Natural killer cell treated with Interleukin-12 subunit alpha and Interleukin-12 subunit beta and Interleukin-15 and Interleukin-18, amount 100 ng/mL, for 72 hours (primary cell): ENCODE results near the gene INO80B. TPM values are rescaled to one million over a fixed set of nuclear protein-coding genes. Genes with fewer than 3 reads are reported as not detected.

Experiments used
- ATAC-seq, 2 donors: fragments of 150-1000 bp; cut with Tn5 transposase in 1 of 2; sonication (Bioruptor Pico), chemical (Tn5 transposase) in 1 of 2; 2 replicates each; pipeline ENCODE4 v1.10.0; 2021
- DNase-seq: peaks from one replicate; pipeline ENCODE4 v3.0.0; 2022; ENCODE audit warnings: low spot score
- H3K27ac Mint-ChIP-seq, 2 donors: 1 replicate in 1 of 2; 2 replicates in 1 of 2; pipeline ENCODE4 v1.8.0; 2022; ENCODE audit warnings: mixed read lengths in 2 of 2, mild to moderate bottlenecking in 1 of 2, moderate library complexity in 1 of 2
- H3K27me3 Mint-ChIP-seq, 2 donors: 1 replicate in 1 of 2; 2 replicates in 1 of 2; pipeline ENCODE4 v1.8.0; 2022; ENCODE audit warnings: mixed read lengths in 2 of 2
- H3K36me3 Mint-ChIP-seq: one replicate; pipeline ENCODE4 v1.8.0; 2022; ENCODE audit warnings: mixed read lengths
- H3K4me1 Mint-ChIP-seq, 2 donors: 1 replicate in 1 of 2; 2 replicates in 1 of 2; pipeline ENCODE4 v1.8.0; 2022; ENCODE audit warnings: low read depth in 2 of 2, mixed read lengths in 2 of 2, mild to moderate bottlenecking in 1 of 2
- H3K4me3 Mint-ChIP-seq: one replicate; pipeline ENCODE4 v1.8.0; 2022; ENCODE audit warnings: mixed read lengths
- H3K9me3 Mint-ChIP-seq: 2 replicates; pipeline ENCODE4 v1.8.0; 2022; ENCODE audit warnings: mixed read lengths
- total RNA-seq, 2 donors: library from RNA; stranded (reverse); gene quantifications; one replicate each; pipeline ENCODE4 v1.2.3, GENCODE V29; 2022

The INO80B gene
- 10 to 100 TPM; 42.3 to 45.6 TPM for total RNA-seq

GRCh38 chr2:74454654-74455511, at the start of gene INO80B:
Gene INO80B (plus strand): TSS chr2:74455087. CDS start chr2:74455117, 30 bp downstream.
- Mint-ChIP-seq H3K36me3 (peaks cover 5% of the 10 kb centered on the region), H3K4me3 (peak within 1 kb of the TSS; percentile 98), H3K27me3 (no peaks in the 10 kb centered on the region), H3K9me3 (no peaks in the 10 kb centered on the region), H3K27ac (peak within 1 kb of the TSS; percentile 91 to 98), H3K4me1 (peaks cover 57 to 71% of the 10 kb centered on the region in 2 donors)
- peak; percentile 97 for DNase-seq
- peak; percentile 69 to 80 for ATAC-seq

- no peak for ATAC-seq
- Mint-ChIP-seq H3K4me3 (no peak overlapping the region), H3K4me1 (no peaks in the 10 kb centered on the region), H3K27me3 (peaks cover 8% of the 10 kb centered on the region in 2 donors), H3K36me3 (no peaks in the 10 kb centered on the region), H3K27ac (no peak overlapping the region), H3K9me3 (no peaks in the 10 kb centered on the region)
- DNase-seq: no peak
Observed at GRCh38 chr2:74406035-74406434, 48.9 kb upstream of the INO80B start.

GRCh38 chr2:74407682-74408081, 47.2 kb upstream of the INO80B start:
- Mint-ChIP-seq H3K27ac (no peak overlapping the region), H3K36me3 (no peaks in the 10 kb centered on the region)

GRCh38 chr2:74413001-74413698, 41.7 kb upstream of the INO80B start:
- H3K27ac Mint-ChIP-seq: no peak overlapping the region
- peaks cover 3 to 6% of the 10 kb centered on the region in 2 donors for H3K27me3 Mint-ChIP-seq
- H3K4me1 Mint-ChIP-seq: peaks cover 14% of the 10 kb centered on the region in 2 donors

More at GRCh38 chr2:74407682-74408081, 47.2 kb upstream of the INO80B start:
- H3K4me3 Mint-ChIP-seq: no peak overlapping the region
- ATAC-seq: no peak
- H3K4me1 Mint-ChIP-seq: no peaks in the 10 kb centered on the region
- no peaks in the 10 kb centered on the region for H3K9me3 Mint-ChIP-seq
- no peak for DNase-seq
- peaks cover 8% of the 10 kb centered on the region in 2 donors for H3K27me3 Mint-ChIP-seq

GRCh38 chr2:74414441-74414840, 40.4 kb upstream of the INO80B start:
- no peaks in the 10 kb centered on the region for H3K9me3 Mint-ChIP-seq
- ATAC-seq (no peak), DNase-seq (no peak)
- peak overlapping the region in 1 of 2 donors; percentile 39 for H3K27ac Mint-ChIP-seq
- peaks cover 14% of the 10 kb centered on the region in 2 donors for H3K4me1 Mint-ChIP-seq
- peak overlapping the region; percentile 79 for H3K4me3 Mint-ChIP-seq
- peaks cover 0 to 1% of the 10 kb centered on the region in 2 donors for H3K27me3 Mint-ChIP-seq
- no peaks in the 10 kb centered on the region for H3K36me3 Mint-ChIP-seq

More at GRCh38 chr2:74413001-74413698, 41.7 kb upstream of the INO80B start:
- no peak for ATAC-seq
- Mint-ChIP-seq H3K4me3 (peak overlapping the region; percentile 49), H3K9me3 (no peaks in the 10 kb centered on the region), H3K36me3 (no peaks in the 10 kb centered on the region)
- no peak for DNase-seq

- peak overlapping the region; percentile 79 for H3K4me3 Mint-ChIP-seq
- ATAC-seq (peak; percentile 76), DNase-seq (no peak)
- H3K36me3 Mint-ChIP-seq: no peaks in the 10 kb centered on the region
- H3K9me3 Mint-ChIP-seq: no peaks in the 10 kb centered on the region
- peaks cover 14 to 15% of the 10 kb centered on the region in 2 donors for H3K4me1 Mint-ChIP-seq
- no peaks in the 10 kb centered on the region for H3K27me3 Mint-ChIP-seq
- H3K27ac Mint-ChIP-seq: peak overlapping the region; percentile 39 to 56
Observed at GRCh38 chr2:74414881-74415761, 39.8 kb upstream of the INO80B start.

GRCh38 chr2:74415762-74416395, 39.0 kb upstream of the INO80B start:
- Mint-ChIP-seq H3K36me3 (no peaks in the 10 kb centered on the region), H3K27ac (peak overlapping the region; percentile 21 to 56), H3K4me1 (peaks cover 18 to 22% of the 10 kb centered on the region in 2 donors), H3K27me3 (no peaks in the 10 kb centered on the region), H3K9me3 (no peaks in the 10 kb centered on the region), H3K4me3 (peak overlapping the region; percentile 67)
- DNase-seq: no peak
- ATAC-seq: peak in 1 of 2 donors; percentile 11

GRCh38 chr2:74416778-74417177, 38.1 kb upstream of the INO80B start:
- H3K27me3 Mint-ChIP-seq: no peaks in the 10 kb centered on the region
- ATAC-seq (no peak), DNase-seq (no peak)
- peaks cover 23 to 28% of the 10 kb centered on the region in 2 donors for H3K4me1 Mint-ChIP-seq
- H3K36me3 Mint-ChIP-seq: no peaks in the 10 kb centered on the region
- no peak overlapping the region for H3K27ac Mint-ChIP-seq
- no peaks in the 10 kb centered on the region for H3K9me3 Mint-ChIP-seq
- H3K4me3 Mint-ChIP-seq: no peak overlapping the region

- DNase-seq: no peak
- Mint-ChIP-seq H3K27me3 (no peaks in the 10 kb centered on the region), H3K9me3 (no peaks in the 10 kb centered on the region), H3K36me3 (no peaks in the 10 kb centered on the region), H3K4me3 (no peak overlapping the region), H3K27ac (no peak overlapping the region), H3K4me1 (peaks cover 28 to 32% of the 10 kb centered on the region in 2 donors)
- no peak for ATAC-seq
Observed at GRCh38 chr2:74417197-74417596, 37.7 kb upstream of the INO80B start.

- peaks cover 32 to 34% of the 10 kb centered on the region in 2 donors for H3K4me1 Mint-ChIP-seq
- H3K27ac Mint-ChIP-seq: no peak overlapping the region
- no peak for DNase-seq
- H3K9me3 Mint-ChIP-seq: no peaks in the 10 kb centered on the region
- H3K27me3 Mint-ChIP-seq: no peaks in the 10 kb centered on the region
- H3K36me3 Mint-ChIP-seq: no peaks in the 10 kb centered on the region
- ATAC-seq: no peak
- no peak overlapping the region for H3K4me3 Mint-ChIP-seq
Observed at GRCh38 chr2:74417763-74418162, 37.1 kb upstream of the INO80B start.

GRCh38 chr2:74418312-74418711, 36.6 kb upstream of the INO80B start:
- H3K4me1 Mint-ChIP-seq: peaks cover 33 to 39% of the 10 kb centered on the region in 2 donors
- DNase-seq: no peak
- ATAC-seq: no peak
- no peaks in the 10 kb centered on the region for H3K9me3 Mint-ChIP-seq
- no peak overlapping the region for H3K27ac Mint-ChIP-seq
- no peaks in the 10 kb centered on the region for H3K36me3 Mint-ChIP-seq
- H3K27me3 Mint-ChIP-seq: no peaks in the 10 kb centered on the region
- H3K4me3 Mint-ChIP-seq: no peak overlapping the region

- H3K27me3 Mint-ChIP-seq: no peaks in the 10 kb centered on the region
- no peak overlapping the region for H3K4me3 Mint-ChIP-seq
- H3K9me3 Mint-ChIP-seq: no peaks in the 10 kb centered on the region
- ATAC-seq (no peak), DNase-seq (no peak)
- peaks cover 30 to 38% of the 10 kb centered on the region in 2 donors for H3K4me1 Mint-ChIP-seq
- H3K36me3 Mint-ChIP-seq: no peaks in the 10 kb centered on the region
- H3K27ac Mint-ChIP-seq: no peak overlapping the region
Observed at GRCh38 chr2:74419345-74419744, 35.5 kb upstream of the INO80B start.

- Mint-ChIP-seq H3K27me3 (no peaks in the 10 kb centered on the region), H3K4me3 (peak overlapping the region; percentile 35), H3K9me3 (no peaks in the 10 kb centered on the region), H3K4me1 (peaks cover 27 to 34% of the 10 kb centered on the region in 2 donors), H3K36me3 (no peaks in the 10 kb centered on the region), H3K27ac (peak overlapping the region; percentile 90 to 96)
- no peak for ATAC-seq
- no peak for DNase-seq
Observed at GRCh38 chr2:74420006-74420405, 34.9 kb upstream of the INO80B start.
